Ovary (tissue), 9 donors: ENCODE measurements around the gene CFAP58. TPM values are rescaled to one million over a fixed set of nuclear protein-coding genes. Genes with fewer than 3 reads are reported as not detected.

Experiments used
- DNase-seq, 5 donors: peaks; one replicate each; pipeline ENCODE4 v3.0.0-alpha.2; 2019 to 2020
- H3K27ac ChIP-seq, 2 donors: fragments of 200-600 bp; one replicate each; pipeline versions ENCODE4 v1.5.1 to v1.8.0; 2019 to 2022
- H3K27me3 ChIP-seq: fragments of 200-600 bp; one replicate; pipeline ENCODE4 v1.8.0; 2022
- H3K36me3 ChIP-seq: fragments of 200-600 bp; sonication (generic); one replicate; pipeline ENCODE4 v1.5.1; 2019
- H3K4me1 ChIP-seq: one replicate; pipeline ENCODE4 v1.8.1; 2013; ENCODE audit warnings: mild to moderate bottlenecking, moderate library complexity; ENCODE audit not compliant: insufficient read depth
- H3K4me3 ChIP-seq: fragments of 200-600 bp; sonication (generic); one replicate; pipeline ENCODE4 v1.5.1; 2017
- H3K9me3 ChIP-seq, 2 donors: fragments of 200-600 bp in 1 of 2; sonication (generic) in 1 of 2; one replicate each; pipeline versions ENCODE4 v1.5.1 to v1.8.1; 2013 to 2019; ENCODE audit warnings: mild to moderate bottlenecking in 1 of 2, moderate library complexity in 1 of 2
- EP300 ChIP-seq: sonication (generic); formaldehyde crosslinking; IDR thresholded peaks from one replicate; pipeline ENCODE4 v1.6.1; 2017; ENCODE audit warnings: antibody characterized with exemption
- POLR2A ChIP-seq: fragments of 450-650 bp; IDR thresholded peaks from one replicate; pipeline ENCODE4 v1.6.1; 2017; ENCODE audit warnings: antibody characterized with exemption, mild to moderate bottlenecking, moderate library complexity
- WGBS, 3 donors: extraction: QIAGEN DNeasy Blood & Tissue Kit in 1 of 3; methylation state at CpG; one replicate each; pipeline versions ENCODE4 v1.1.5 to v1.1.7; 2013 to 2017; 5-methylcytosine and 5-hydroxymethylcytosine counted together
- intact Hi-C, 4 donors: fragments of 100-400 bp; cut with DNase I; formaldehyde crosslinking; loops; one replicate each; pipeline versions ENCODE4 v1.11.0 to v1.15.1; 2022 to 2023
- polyA plus RNA-seq, 2 donors: library from polyadenylated mRNA; stranded (reverse); fragments of 200-250 nt in 1 of 2; fragments of 350-450 nt in 1 of 2; fragmentation: Illumina TruSeq in 1 of 2; extraction: RNeasy Lipid Tissue Mini Kit (QIAGEN cat#74804) in 1 of 2; gene quantifications; one replicate each; pipeline ENCODE4 v1.2.3, GENCODE V29; 2013 to 2014
- total RNA-seq, 7 donors: library from RNA; depleted of rRNA in 2 of 7; stranded (reverse); fragments of >200 nt in 2 of 7; fragmentation: NEBNext Ultra II Directional in 3 of 7; extraction: Animal tissue kit (Norgen Biotek cat#: 25700) in 3 of 7; gene quantifications; one replicate each; pipeline versions ENCODE4 v1.1.0 to v1.2.4, GENCODE V29; 2016 to 2023
- TF ChIP-seq, protein P1 (sequence below), 3 donors: fragments of 450-650 bp in 2 of 3; fragments of 200-600 bp in 1 of 3; IDR thresholded peaks; one replicate each; pipeline versions ENCODE4 v1.5.1 to v1.8.0; 2016 to 2022; ENCODE audit warnings: antibody characterized with exemption in 3 of 3, mild to moderate bottlenecking in 1 of 3
- donor health status: DM: no; HTN: no; CAD: no; lungs with moderate emphysema.
- donor health status: DM: no; HTN: no; CAD: no.
- donor health status: Bipolar disorder and iron deficiency.
- donor health status: DM: yes; HTN: yes; CAD: no.
- donor health status: DM: no; HTN: no; CAD: no.
- donor health status: DM: yes; HTN: yes; CAD: no.

CFAP58 gene
- total and polyA plus RNA-seq, 9 donors, result 0.17 to 7.9 (median 0.60) TPM

DNA sequence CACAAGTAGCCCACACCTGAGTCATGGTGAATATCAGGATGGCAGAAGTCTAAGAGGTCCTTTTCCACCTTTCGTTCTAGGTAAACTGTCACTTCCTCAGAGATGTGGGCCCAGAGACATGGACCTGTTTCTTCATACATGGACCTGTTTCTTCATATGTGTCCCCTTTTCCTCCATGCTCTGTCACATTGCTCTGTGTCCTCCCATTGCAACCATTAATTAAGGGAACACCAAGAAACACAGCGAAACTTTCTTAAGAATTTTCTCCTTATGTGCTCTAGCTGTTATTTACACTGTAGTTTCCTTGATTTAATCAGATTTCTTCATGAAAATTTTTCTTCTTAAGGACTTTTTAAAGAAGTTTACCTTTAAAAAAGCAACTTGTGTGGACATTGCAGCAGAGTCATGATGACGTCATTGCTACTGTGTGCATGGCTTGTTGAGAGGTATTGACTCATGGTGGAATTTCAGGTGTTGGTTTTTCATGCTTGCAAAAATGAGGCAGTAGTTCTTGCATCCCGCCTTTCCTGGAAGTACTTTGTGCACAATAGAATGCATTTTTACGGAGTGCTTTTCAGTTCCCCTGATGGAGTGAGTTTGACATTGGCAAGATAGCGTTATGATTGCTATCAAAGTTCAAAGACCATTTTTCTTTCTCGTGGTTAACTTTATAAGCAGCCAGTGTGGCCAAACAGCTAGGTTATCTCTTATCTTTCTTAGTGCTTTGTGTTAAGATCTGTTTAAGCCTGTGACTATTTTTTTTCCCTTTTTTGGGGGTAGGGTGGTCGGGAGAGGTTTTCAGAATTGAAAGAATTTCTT lies 37.7 kb downstream of the CFAP58 start:
- H3K27me3 ChIP-seq, result no peaks in the 10 kb centered on the region
- H3K4me1 ChIP-seq, result no peaks in the 10 kb centered on the region
- DNase-seq, result no peak
- no peak overlapping the region for H3K27ac ChIP-seq
- no peaks in the 10 kb centered on the region for H3K9me3 ChIP-seq
- 69 to 75% (median 72%) methylated on average over 8 of the region's 8 CpGs for WGBS, 3 donors
- TF ChIP-seq EP300, result no peak
- TF ChIP-seq POLR2A, result no peak
- TF ChIP-seq, protein P1, sequence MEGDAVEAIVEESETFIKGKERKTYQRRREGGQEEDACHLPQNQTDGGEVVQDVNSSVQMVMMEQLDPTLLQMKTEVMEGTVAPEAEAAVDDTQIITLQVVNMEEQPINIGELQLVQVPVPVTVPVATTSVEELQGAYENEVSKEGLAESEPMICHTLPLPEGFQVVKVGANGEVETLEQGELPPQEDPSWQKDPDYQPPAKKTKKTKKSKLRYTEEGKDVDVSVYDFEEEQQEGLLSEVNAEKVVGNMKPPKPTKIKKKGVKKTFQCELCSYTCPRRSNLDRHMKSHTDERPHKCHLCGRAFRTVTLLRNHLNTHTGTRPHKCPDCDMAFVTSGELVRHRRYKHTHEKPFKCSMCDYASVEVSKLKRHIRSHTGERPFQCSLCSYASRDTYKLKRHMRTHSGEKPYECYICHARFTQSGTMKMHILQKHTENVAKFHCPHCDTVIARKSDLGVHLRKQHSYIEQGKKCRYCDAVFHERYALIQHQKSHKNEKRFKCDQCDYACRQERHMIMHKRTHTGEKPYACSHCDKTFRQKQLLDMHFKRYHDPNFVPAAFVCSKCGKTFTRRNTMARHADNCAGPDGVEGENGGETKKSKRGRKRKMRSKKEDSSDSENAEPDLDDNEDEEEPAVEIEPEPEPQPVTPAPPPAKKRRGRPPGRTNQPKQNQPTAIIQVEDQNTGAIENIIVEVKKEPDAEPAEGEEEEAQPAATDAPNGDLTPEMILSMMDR (IDR thresholded peaks at IDR 0.05), result no peak
- H3K36me3 ChIP-seq, result no peaks in the 10 kb centered on the region
- intact Hi-C loops, result no loop called here
- H3K4me3 ChIP-seq, result no peak overlapping the region

DNA sequence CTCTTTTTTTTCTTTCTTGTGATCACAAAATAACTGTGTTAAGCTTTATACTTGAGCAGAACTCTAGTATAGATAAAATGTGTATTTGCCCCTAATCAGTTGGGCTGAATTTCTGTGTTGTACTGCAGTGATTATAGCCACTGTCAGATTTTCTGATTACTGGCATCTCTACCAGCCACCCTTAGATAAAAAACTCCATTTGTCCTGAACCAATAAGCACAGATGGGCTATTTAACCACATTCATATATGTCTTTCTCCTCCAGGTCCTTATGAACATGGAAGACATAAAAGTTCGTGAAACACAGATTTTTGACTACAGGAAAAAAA lies 38.3 kb downstream of the CFAP58 start:
- H3K27ac ChIP-seq, result no peak overlapping the region
- intact Hi-C loops, result no loop called here
- H3K4me1 ChIP-seq, result no peaks in the 10 kb centered on the region
- TF ChIP-seq, protein P1 (IDR thresholded peaks at IDR 0.05), result no peak
- TF ChIP-seq EP300, result no peak
- TF ChIP-seq POLR2A, result no peak
- no peak for DNase-seq
- no peaks in the 10 kb centered on the region for H3K9me3 ChIP-seq
- H3K36me3 ChIP-seq, result no peaks in the 10 kb centered on the region
- 48 to 75% (median 67%) methylated on average over 1 of the region's 1 CpG for WGBS, 3 donors
- H3K4me3 ChIP-seq, result no peak overlapping the region
- no peaks in the 10 kb centered on the region for H3K27me3 ChIP-seq

DNA sequence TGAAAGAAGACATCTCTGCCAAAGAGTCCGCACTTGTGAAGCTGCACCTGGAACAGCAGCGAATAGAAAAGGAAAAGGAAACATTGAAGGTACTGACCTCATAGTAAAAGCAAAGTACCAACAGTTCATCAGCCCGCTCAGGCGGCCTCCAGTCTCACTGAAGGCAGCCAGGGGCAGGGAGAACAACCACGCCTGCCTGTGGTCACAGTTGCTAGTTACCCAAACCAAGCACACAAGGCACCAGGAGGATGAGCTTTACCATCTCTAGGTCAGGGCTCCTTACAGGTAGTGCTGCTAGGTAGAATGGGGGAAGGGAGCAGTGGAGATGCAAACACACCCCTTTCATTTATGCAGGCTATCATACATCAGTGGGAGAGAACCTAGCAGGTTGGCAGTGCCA lies 39.8 kb downstream of the CFAP58 start:
- TF ChIP-seq EP300 (no peak), POLR2A (no peak)
- TF ChIP-seq, protein P1 (IDR thresholded peaks at IDR 0.05), result no peak
- 88 to 92% (median 88%) methylated on average over 5 of the region's 5 CpGs for WGBS, 3 donors

DNA sequence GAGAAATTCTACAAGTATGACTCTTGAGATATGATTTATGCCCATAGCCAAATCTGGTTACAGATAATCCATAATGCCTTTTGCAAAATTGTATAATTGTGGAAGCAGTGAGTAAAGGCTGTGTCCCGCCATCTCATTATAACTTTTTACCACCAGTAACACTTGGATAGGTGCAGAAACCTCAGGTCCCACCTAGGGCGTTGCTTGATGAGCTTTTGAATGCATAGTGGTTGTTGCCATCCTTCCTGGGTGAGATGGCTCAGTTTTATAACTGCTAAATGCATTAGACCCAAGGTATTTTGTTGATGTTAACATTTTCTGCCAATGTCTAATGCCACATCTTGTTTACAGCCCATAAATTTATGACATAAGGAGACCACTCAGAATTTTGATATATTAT lies 42.9 kb downstream of the CFAP58 start:
- intact Hi-C loops, result no loop called here
- Histone ChIP-seq H3K4me1 (no peaks in the 10 kb centered on the region), H3K4me3 (no peak overlapping the region), H3K27me3 (no peaks in the 10 kb centered on the region), H3K36me3 (no peaks in the 10 kb centered on the region), H3K27ac (no peak overlapping the region), H3K9me3 (no peaks in the 10 kb centered on the region)
- DNase-seq, result no peak
- WGBS, 3 donors, result 69 to 80% (median 76%) methylated on average over 2 of the region's 2 CpGs
- TF ChIP-seq EP300, result no peak
- TF ChIP-seq, protein P1 (IDR thresholded peaks at IDR 0.05), result no peak
- TF ChIP-seq POLR2A, result no peak

More for the DNA sequence above, 39.8 kb downstream of the CFAP58 start:
- no peak overlapping the region for H3K4me3 ChIP-seq
- no peak for DNase-seq
- no peak overlapping the region for H3K27ac ChIP-seq
- no peaks in the 10 kb centered on the region for H3K4me1 ChIP-seq
- intact Hi-C loops, result no loop called here
- H3K9me3 ChIP-seq, result no peaks in the 10 kb centered on the region
- H3K36me3 ChIP-seq, result no peaks in the 10 kb centered on the region
- no peaks in the 10 kb centered on the region for H3K27me3 ChIP-seq
